GM21619 (cell line): ENCODE data around the gene ABCF2.
A peak's percentile ranks its signal among the peaks of the same experiment; 100 is the strongest.

ENCODE experiments used
- ATAC-seq: cut with Tn5 transposase; IDR thresholded peaks from one replicate; pipeline ENCODE4 v1.9.1; 2021; ENCODE audit not compliant: unreplicated experiment

The ABCF2 gene

DNA sequence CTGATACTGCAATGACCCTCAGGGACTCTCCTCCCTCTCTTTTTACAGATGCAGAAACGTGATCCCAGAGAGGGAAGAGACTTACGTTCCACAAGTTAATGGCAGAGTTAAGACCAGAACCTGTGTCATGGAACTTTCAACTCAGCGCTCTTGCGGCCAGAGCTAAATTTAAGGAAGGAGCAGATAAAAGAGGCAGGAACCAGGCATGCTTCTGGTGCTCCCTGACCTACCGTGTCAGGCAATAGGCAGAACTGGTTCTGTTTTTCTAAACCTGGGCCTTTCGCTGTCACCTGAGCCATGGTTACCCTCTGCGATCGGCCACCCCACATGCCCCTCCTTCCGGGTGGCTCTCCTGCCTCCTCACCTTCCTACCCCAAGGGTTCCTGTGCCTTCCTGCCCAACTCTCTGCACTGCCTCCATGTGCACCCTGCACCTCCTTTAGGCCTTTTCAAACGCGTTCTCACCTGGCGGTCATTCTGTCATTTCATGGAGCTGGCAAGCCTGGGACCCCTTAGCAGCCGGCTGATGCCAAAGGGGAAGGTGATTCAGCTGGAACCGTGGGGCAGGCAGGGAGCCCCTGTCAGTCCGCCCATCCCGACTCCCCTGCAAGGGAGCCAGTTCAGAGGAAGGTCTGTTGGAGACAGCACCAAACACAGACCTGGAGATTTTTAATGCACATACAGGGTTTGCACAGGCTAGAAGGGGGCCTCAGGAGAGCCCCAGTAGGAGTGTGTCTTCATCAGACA lies 51.8 kb downstream of the ABCF2 start:
- ATAC-seq, result no peak

DNA sequence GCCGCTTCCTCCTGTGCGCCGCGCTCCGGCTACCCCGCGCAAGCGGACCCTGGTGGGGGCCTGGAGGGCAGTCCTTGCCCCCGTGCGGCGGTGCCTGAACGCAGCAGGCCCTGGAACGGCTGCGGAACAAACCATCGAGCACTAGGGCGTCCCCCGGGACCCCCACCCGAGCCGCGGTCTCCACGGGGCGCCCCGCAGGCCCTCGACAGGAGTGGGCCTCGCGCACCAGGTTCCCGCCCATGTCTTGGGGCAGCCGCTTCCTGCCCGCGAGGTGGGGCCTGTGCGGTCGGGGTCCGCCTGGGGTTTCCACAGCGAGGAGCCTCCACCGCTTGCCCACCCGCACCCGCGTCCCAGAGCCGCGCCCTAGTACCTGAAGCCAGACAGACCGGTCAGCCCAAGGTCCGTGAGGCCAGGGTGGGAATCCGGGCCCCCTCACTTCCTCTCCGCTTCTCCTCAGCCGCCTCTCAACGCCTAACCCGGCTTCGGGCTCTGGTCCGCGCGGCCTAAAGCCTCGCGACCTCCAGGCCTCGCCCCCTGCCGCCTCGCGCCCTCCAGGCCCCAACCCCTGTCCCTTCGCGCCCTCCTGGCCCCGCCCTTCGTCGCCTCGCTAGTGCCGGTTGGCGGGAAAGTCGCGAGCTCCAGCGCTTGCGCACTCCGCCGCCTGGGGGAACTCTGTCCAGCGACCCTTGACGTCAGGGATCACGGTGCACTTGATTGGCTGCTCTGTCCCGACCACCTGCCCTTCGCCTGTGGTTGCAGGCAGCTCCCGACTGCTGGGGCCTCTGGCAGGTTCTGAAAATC lies 52.6 kb downstream of the ABCF2 start:
- no peak for ATAC-seq

DNA sequence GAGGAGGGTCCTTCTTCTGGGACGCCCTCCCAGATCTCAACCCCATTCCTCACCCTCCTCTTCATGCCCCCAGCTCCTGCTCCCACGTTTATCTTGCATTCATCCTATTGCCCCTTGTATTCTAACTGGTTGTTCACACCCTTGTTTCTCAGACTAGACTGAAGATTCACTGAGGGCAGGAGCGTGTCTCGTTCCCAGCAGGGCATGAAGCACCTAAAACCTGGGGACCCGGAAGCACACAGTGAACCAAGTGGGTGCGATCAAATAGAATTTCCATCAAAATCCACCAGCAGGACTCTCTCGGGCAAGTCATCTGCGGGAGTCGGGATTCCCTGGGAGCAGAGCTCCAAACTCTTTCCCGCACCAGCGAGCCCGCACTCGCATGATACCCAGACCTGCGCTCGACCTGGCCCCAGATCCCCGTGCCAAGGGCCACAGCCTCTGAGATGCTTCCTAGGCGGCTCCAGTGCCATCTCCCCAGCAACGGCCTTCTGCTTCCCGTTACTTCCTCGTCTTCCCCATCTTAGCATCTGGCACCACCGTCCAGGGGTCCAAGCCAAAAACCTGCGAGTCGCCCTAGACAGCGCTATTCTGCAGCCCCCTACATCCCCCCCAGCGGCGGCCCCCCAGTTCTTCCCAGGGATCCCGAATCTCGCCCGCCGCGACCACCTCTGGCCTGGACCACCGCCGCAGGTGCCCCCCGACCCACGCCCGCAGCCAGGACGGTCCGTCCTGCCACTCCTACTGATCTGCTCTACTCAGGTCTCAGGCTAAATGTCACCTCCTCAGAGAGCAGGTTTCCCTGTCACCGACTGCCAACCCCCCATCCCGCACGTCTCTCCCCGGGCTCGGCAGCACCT lies 53.4 kb downstream of the ABCF2 start:
- no peak for ATAC-seq

DNA sequence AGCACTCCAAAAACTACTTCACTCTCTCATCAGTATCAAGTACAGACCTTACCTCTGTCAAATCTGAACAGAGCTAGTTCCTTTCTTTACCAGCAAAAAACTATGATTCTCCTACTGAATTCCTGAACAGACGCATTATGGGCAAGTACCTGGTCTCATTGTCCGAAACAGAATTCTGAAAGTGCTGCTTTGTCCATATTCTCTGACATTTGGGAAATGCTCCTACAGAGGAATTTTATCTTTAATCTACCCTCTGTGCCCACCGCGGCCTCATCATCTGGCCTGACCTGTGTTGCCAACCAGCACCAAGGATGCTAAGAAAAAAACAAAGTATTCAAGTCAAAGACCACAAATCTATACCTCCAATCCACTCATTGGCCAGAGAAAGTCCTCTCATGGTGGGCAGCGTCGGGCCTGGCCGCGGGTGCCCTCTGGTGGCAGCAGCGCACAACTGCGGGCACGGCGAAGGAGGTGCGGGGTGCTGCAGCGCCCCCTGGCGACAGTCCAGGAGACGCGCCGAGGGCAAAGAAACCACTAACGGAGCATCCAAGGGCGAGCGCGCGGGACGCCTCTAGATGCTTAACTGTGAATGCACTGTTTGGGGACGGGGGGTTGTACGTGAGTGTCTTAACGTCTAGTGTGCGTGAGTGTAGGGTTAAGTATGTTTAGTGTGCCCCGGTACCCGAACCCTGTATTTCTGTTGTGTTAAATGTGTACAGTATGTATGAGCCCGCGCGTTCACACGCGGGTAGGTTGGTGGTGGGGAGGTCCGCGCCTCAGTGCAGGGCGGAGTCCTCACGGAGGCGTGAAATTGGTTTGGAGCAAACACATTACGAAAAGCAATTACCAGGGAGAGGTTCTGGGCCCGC lies 54.5 kb downstream of the ABCF2 start:
- peak; percentile 66 for ATAC-seq

DNA sequence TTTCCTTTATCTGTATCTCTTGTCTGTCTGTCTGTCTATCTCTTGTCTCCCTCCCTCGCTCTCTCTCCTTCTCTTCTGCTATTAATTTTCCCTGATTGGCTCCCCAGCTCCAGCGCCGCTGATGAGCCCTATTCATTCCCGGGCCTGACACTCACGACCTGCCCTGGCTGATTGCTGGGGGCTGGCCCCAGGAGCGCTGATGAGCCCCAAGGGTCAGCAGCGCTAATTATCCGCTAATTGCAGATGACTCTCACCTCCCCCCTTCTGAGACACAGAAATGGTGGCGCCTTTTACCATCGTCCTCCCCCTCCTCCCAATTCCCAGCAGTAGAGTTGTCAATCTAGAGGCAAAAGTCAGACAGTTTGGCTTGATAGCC lies 58.2 kb downstream of the ABCF2 start:
- ATAC-seq, result no peak

DNA sequence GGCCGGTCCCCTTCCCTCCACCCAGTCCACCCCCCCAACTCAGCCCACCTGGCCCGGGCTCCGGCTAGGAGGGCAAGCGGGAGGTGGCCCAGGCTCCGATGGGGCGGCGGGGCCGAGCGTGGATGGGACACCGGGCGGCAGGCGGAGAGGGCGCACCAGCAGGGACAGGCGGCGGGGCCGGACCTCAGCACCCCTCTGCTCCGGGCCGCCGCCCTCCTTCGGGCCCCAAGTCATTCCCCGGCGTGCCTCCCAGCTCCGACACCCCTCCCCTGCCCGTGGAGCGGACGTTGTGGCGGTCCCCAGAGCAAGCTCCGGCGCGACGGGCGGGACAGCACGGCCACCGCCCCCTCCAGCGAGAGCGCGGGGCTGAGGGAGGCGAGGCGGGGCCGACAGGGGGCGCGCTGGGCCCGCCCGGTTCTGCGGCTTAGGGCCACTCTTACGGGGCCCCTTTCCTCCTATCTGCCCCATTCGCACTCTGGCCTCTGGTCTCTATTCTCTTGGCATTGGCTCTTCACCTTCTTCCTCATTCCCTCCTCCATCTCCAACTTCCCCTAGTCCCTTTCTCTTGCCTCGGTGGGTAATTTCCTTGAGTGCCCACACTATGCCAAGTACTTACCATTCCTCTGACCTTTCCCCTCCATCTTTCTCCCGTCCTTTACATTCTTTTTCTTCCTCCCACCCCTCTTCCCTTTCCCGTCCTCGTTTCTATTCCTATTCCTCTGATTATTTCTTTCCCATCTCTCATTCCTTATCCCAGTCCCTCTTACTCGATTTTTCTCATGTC lies 58.8 kb downstream of the ABCF2 start:
- ATAC-seq, result peak; percentile 50

DNA sequence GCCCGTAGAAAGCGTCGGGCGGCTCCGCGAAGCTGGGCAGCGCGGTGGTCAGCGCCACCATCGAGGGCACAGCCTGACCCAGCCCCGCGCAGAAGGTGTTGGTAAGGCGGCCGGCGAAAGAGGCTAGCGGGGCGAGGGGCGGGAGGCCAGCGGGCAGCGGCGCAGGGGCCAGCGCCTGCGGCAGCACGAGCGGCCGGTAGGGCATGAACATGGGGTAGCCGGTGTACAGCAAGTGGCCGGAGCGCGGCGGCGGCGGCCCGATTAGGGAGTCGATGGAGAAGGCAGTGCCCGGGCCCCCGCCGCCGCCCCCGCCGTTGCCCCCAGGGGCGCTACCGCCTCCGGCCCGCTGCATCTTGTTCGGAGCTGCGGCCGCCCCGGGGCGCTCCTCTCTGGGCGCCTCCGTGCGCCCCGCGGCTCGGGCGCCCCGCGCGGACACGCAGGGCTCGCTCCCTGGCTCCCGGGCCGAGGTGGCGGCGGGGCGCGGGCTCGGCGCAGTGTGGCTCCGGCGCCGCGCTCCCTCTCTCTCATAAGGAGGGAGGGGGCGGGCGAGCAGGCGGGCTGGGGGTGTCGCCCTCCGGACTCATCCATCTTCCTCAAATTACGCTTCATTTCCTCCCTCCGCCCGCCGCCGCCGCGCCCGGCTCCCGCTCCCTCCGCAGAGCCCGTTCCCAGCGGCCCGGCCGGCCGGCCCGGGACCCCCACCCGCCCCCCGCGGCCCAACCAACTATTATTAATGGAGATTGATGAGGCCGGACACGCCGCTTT lies 59.6 kb downstream of the ABCF2 start, which contains the start of gene GBX1:
TSS of gene GBX1 (minus strand) at position 498 of the 765 bp plus-strand sequence. CDS start at position 352, 146 bp downstream.
- ATAC-seq, result no peak

DNA sequence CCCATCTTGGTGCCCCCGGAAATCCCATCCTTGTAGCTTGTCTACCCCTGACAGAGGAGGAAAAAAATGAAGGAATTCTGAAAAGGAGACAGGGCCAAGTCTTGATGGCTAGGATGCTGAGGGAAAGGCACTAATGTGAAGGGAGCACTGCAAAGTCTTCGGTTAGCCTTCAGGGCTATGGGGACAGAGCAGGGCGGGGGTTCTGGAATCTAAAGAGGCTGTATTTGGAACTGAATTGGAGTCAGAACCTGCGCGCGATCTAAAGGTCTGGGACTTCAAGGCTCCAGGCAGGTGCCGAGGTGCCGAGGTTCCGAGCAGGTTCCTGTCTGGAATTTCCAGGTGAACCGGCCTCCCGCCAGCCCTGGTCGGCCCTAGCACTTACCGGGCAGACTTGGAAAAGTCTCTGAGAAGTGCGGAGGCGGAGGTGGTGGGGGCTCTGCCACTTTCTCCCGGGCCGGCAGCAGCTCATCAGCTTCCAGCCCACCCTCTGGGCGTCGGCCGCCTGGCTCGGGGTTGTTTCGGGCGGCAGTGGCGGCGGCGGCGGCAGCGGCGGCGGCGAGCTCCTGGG lies 60.3 kb downstream of the ABCF2 start:
- no peak for ATAC-seq
